HL-60 (cell line): ENCODE data around the gene TSPOAP1.

Experiments
- CTCF ChIP-seq: IDR thresholded peaks from one replicate; pipeline ENCODE4 v1.5.1; 2011; ENCODE audit warnings: low read length, control low read depth, inconsistent platforms; ENCODE audit not compliant: insufficient read depth
- GABPA ChIP-seq: IDR thresholded peaks from 2 replicates; pipeline ENCODE4 v1.6.1; 2012; ENCODE audit warnings: low read depth
- POLR2AphosphoS5 ChIP-seq: IDR thresholded peaks from 2 replicates; pipeline ENCODE4 v1.6.1; 2012; ENCODE audit warnings: low read depth
- SPI1 ChIP-seq: IDR thresholded peaks from 2 replicates; pipeline ENCODE4 v1.6.1; 2012; ENCODE audit warnings: low read depth, mild to moderate bottlenecking, borderline replicate concordance
- TF ChIP-seq, protein P1 (sequence below): IDR thresholded peaks from 2 replicates; pipeline ENCODE4 v1.6.1; 2012; ENCODE audit warnings: low read depth; ENCODE audit not compliant: insufficient replicate concordance

GRCh38 chr17:58362368-58363014 is 33.9 kb upstream of the TSPOAP1 start:
- TF ChIP-seq CTCF (no peak), POLR2AphosphoS5 (no peak), GABPA (no peak), SPI1 (no peak)
- TF ChIP-seq, protein P1, sequence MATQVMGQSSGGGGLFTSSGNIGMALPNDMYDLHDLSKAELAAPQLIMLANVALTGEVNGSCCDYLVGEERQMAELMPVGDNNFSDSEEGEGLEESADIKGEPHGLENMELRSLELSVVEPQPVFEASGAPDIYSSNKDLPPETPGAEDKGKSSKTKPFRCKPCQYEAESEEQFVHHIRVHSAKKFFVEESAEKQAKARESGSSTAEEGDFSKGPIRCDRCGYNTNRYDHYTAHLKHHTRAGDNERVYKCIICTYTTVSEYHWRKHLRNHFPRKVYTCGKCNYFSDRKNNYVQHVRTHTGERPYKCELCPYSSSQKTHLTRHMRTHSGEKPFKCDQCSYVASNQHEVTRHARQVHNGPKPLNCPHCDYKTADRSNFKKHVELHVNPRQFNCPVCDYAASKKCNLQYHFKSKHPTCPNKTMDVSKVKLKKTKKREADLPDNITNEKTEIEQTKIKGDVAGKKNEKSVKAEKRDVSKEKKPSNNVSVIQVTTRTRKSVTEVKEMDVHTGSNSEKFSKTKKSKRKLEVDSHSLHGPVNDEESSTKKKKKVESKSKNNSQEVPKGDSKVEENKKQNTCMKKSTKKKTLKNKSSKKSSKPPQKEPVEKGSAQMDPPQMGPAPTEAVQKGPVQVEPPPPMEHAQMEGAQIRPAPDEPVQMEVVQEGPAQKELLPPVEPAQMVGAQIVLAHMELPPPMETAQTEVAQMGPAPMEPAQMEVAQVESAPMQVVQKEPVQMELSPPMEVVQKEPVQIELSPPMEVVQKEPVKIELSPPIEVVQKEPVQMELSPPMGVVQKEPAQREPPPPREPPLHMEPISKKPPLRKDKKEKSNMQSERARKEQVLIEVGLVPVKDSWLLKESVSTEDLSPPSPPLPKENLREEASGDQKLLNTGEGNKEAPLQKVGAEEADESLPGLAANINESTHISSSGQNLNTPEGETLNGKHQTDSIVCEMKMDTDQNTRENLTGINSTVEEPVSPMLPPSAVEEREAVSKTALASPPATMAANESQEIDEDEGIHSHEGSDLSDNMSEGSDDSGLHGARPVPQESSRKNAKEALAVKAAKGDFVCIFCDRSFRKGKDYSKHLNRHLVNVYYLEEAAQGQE = no peak
